Fibroblast of pulmonary artery (primary cell): ENCODE data around the gene AFF1.
"Not testable (repeated sequence)": the region's sequence is repeated elsewhere in the genome, so short reads cannot be mapped to it uniquely, and the experiment has no call there.

Experiments used
- DNase-seq: peaks from one replicate; pipeline ENCODE4 v3.0.0-alpha.2; 2010; ENCODE audit warnings: low read depth
- H3K4me3 ChIP-seq: replicated peaks from 2 replicates; pipeline ENCODE4 v1.5.1; 2011; ENCODE audit warnings: low read depth, mild to moderate bottlenecking, control low read depth, low read length, moderate library complexity
- TF ChIP-seq, protein P1 (sequence below): IDR thresholded peaks from 2 replicates; pipeline ENCODE4 v1.5.1; 2011; ENCODE audit warnings: mild to moderate bottlenecking, control low read depth, low read length, inconsistent platforms; ENCODE audit errors: missing control alignments

The AFF1 gene

DNA sequence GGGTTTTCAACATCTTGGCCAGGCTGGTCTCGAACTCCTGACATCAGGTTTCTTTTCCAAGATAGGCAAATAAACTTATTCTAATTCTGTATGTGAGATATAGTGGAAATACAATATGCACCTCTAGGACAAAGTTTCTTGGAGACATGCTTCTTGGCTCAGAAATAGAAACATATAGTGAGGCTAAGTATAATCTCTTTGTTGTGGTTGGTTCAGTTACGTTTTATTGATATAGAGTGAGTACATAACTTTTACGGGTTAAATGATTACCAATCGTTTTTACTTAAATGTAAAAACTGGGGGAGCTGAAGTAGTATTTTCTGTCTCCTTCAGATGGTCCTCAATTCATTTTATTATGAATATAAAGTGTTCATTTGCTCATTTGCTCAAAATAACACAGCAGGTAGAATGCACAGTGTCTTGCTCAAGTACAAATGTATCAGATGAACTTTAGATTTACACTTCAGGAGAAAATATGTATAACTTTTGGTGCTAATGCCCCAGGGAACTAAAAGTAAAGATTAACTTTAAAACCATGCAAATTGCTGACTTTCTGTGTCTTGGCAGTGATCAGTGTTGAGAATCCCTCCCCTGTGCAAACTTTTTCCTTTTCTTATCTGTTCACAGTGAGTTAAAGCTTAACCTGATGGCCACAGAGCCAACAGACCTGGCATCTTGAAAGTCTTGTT lies 77.6 kb downstream of the AFF1 start:
- H3K4me3 ChIP-seq: no peak overlapping the region

DNA sequence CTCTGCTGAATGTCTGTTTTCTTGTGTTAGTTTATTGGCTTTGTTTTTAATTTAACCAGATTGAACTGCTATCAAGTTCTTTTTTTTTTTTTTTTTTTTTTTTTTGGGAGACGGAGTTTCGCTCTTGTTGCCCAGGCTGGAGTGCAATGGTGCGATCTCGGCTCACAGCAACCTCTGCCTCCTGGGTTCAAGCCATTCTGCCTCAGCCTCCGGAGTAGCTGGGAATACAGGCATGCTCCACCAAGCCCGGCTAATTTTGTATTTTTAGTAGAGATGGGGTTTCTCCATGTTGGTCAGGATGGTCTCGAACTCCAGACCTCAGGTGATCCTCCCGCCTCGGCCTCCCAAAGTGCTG lies 78.1 kb downstream of the AFF1 start:
- H3K4me3 ChIP-seq, DNase-seq: not testable (repeated sequence)

More for the DNA sequence above, 77.6 kb downstream of the AFF1 start:
- TF ChIP-seq, protein P1, sequence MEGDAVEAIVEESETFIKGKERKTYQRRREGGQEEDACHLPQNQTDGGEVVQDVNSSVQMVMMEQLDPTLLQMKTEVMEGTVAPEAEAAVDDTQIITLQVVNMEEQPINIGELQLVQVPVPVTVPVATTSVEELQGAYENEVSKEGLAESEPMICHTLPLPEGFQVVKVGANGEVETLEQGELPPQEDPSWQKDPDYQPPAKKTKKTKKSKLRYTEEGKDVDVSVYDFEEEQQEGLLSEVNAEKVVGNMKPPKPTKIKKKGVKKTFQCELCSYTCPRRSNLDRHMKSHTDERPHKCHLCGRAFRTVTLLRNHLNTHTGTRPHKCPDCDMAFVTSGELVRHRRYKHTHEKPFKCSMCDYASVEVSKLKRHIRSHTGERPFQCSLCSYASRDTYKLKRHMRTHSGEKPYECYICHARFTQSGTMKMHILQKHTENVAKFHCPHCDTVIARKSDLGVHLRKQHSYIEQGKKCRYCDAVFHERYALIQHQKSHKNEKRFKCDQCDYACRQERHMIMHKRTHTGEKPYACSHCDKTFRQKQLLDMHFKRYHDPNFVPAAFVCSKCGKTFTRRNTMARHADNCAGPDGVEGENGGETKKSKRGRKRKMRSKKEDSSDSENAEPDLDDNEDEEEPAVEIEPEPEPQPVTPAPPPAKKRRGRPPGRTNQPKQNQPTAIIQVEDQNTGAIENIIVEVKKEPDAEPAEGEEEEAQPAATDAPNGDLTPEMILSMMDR: no peak
- DNase-seq: no peak

DNA sequence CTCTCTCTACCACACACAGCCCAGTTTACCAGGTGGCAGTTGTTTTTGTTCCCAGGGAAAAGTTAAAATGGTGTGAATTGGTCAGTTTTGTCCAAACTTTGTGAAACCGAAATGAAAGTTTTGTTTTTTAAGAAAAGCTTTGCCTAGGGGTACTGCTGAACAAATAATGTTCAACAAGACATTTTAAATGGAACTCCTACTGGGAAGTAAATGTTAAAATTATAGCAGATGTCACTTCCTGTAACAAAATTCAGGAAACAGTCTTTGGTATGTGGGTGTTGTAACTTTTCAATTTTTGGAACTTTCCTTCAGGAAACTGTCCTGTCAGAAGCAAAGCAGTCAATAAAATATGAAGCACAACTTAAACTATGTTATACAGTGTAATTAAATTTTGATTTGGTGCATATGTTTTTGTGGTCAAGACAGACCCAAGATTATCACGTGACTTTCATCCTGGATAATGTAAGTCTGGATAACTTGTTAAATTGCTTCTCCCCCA lies 79.5 kb downstream of the AFF1 start:
- DNase-seq: peak; percentile 83
- TF ChIP-seq, protein P1: no peak
- H3K4me3 ChIP-seq: no peak overlapping the region

DNA sequence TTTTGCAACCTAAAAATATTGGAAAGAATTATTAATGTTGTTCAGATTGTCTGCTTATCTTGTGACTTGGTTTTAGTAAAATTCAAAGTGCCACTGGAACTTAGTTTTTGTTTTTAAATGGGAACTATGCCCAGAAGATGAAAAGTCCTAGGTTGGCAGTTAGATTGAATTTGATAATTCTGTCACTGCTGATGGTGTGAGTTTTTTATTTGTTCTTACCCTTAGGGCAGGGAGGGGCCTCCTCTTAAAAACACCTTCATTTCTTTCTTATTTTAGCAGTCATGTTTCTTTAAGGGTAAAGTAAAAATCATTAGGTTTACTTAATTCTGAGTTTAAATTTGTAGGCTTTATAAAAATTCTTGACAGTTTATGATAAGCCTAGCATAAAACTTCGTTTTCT lies 80.6 kb downstream of the AFF1 start:
- no peak for DNase-seq
- TF ChIP-seq, protein P1: no peak
- H3K4me3 ChIP-seq: no peak overlapping the region

DNA sequence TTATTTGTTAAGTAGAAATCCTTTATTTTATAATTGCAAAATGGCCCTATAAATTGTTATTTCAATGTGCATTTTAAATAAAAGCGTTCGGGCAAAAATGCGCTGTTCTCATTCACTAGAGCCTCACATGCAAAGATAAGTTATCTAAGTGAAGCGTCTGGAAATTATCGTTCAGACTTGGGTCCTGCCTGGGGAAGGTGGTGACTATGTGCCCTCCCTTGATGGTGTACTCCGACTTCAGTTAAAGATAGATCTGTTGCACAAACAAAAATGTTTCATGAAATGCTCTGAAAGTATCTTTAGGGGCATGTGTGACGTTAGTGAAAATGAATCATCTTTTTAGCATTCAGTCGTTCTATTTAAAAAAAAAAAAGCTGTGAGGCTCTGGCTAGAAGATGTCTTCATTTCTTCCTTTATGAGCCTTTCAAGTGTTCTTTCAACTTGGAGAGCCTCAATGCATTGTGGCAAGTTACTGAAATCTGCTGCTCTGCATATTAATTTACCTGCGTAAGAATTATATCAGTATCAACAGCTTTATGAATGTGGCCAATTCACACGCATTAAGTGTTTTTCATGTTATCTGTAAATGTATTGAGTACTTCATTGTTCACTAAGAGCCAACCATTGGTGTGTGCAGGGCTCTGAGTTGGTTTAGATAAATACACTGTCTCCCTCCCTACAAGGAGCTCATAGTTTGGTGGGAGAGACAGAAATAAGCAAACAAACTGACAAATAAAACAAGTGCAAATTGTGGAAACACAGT lies 83.0 kb downstream of the AFF1 start:
- peak overlapping the region; percentile 11 for H3K4me3 ChIP-seq
- DNase-seq: peak; percentile 91
- TF ChIP-seq, protein P1: no peak

DNA sequence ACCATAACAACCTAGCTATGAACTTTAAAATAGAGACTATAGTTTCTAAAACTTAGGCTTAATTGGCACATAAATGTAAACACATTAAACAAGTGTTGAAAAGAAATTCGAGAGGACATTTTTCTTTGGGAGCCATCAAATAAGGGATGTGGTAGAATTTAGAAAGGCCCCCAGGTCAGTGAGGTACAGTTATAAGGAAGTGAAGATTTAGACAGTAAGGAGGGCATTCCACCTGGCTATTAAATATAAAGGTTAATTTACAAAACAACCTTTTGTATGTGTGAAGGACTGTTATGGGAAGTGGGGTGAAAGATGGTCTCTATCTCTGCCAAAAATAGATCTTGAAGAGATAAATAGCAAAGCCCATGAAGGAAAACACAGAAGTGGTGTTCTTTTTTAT lies 83.9 kb downstream of the AFF1 start:
- DNase-seq: no peak
- H3K4me3 ChIP-seq: no peak overlapping the region
- TF ChIP-seq, protein P1: no peak

DNA sequence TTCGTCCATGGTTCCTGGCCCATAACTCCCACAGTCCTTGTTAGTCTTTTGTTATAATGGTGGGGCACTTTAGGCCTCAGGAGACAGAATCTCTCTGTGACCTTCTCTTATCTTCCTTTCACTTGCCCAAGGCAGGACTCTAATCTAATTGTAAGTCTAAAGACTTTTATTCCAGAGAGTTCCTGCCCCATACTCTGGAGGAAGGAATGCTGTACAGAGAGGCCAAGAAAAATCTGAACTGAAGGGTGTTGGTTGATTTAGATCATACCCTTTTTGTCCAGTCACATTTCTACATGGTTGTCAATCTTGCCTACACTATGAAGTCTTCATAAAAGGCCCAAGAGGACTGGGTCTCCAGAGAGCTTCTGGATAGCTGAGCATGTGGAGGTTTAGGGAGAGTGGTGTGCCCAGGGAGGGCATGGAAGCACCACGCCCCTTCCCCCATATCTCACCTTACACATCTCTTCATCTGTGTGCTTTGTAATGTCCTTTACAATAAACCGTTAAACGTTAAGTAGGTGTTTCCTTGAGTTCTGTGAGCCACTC lies 84.5 kb downstream of the AFF1 start:
- no peak for DNase-seq
- TF ChIP-seq, protein P1: no peak
- H3K4me3 ChIP-seq: no peak overlapping the region
